Measurements from ENCODE around the gene ARSG.

ARSG gene

GRCh38 chr17:68378268-68379176, 87.2 kb downstream of the ARSG start:
- peak; percentile 96 for DNase-seq (ENCODE audit: low read depth)

GRCh38 chr17:68379177-68379510, 87.8 kb downstream of the ARSG start:
- no peak for DNase-seq (ENCODE audit: low read depth)

GRCh38 chr17:68379692-68380677, 88.7 kb downstream of the ARSG start:
- no peak for DNase-seq (ENCODE audit: low read depth)

GRCh38 chr17:68381076-68381900, 90.0 kb downstream of the ARSG start:
- DNase-seq (ENCODE audit: low read depth) = peak; percentile 96

- DNase-seq (ENCODE audit: low read depth) = no peak
Measured at GRCh38 chr17:68382582-68383085, 91.3 kb downstream of the ARSG start.

GRCh38 chr17:68383120-68383442, 91.8 kb downstream of the ARSG start:
- no peak for DNase-seq (ENCODE audit: low read depth)

GRCh38 chr17:68383443-68384321, 92.4 kb downstream of the ARSG start:
- peak; percentile 85 for DNase-seq (ENCODE audit: low read depth)

- DNase-seq (ENCODE audit: low read depth) = no peak
Measured at GRCh38 chr17:68384471-68384870, 93.2 kb downstream of the ARSG start.

GRCh38 chr17:68384941-68385340, 93.6 kb downstream of the ARSG start:
- no peak for DNase-seq (ENCODE audit: low read depth)

GRCh38 chr17:68385490-68386215, 94.4 kb downstream of the ARSG start:
- no peak for DNase-seq (ENCODE audit: low read depth)

- DNase-seq (ENCODE audit: low read depth) = no peak
Measured at GRCh38 chr17:68387435-68388218, 96.3 kb downstream of the ARSG start.

GRCh38 chr17:68389041-68389440, 97.7 kb downstream of the ARSG start:
- no peak for DNase-seq (ENCODE audit: low read depth)

- no peak for DNase-seq (ENCODE audit: low read depth)
Measured at GRCh38 chr17:68390888-68391545, 99.7 kb downstream of the ARSG start.

- no peak for DNase-seq (ENCODE audit: low read depth)
Measured at GRCh38 chr17:68391561-68392268, 100.4 kb downstream of the ARSG start.

- no peak for DNase-seq (ENCODE audit: low read depth)
Measured at GRCh38 chr17:68394608-68395331, 103.5 kb downstream of the ARSG start.

GRCh38 chr17:68396226-68397107, 105.2 kb downstream of the ARSG start:
- no peak for DNase-seq (ENCODE audit: low read depth)

Measured in GM04504 (cell line).